Testis (tissue), 3 donors: ENCODE results near the gene SFXN4. TPM values are rescaled to one million over a fixed set of nuclear protein-coding genes. Genes with fewer than 3 reads are reported as not detected.
"Not testable (repeated sequence)": the region's sequence is repeated elsewhere in the genome, so short reads cannot be mapped to it uniquely, and the experiment has no call there.

Experiments
- DNase-seq: peaks from one replicate; pipeline ENCODE4 v3.0.0-alpha.2; 2019
- H3K27ac ChIP-seq, 2 donors: fragments of 200-600 bp; sonication (generic); one replicate each; pipeline ENCODE4 v1.5.1; 2019
- H3K27me3 ChIP-seq: fragments of 200-600 bp; sonication (generic); one replicate; pipeline ENCODE4 v1.5.1; 2019
- H3K36me3 ChIP-seq: fragments of 200-600 bp; sonication (generic); one replicate; pipeline ENCODE4 v1.5.1; 2017; ENCODE audit warnings: low read depth; ENCODE audit errors: missing control alignments
- H3K4me1 ChIP-seq: fragments of 200-600 bp; sonication (generic); one replicate; pipeline ENCODE4 v1.5.1; 2019
- H3K4me3 ChIP-seq, 2 donors: fragments of 200-600 bp; sonication (generic); one replicate each; pipeline ENCODE4 v1.5.1; 2017 to 2019
- H3K9me3 ChIP-seq: fragments of 200-600 bp; sonication (generic); one replicate; pipeline ENCODE4 v1.5.1; 2017
- POLR2A ChIP-seq: fragments of 450-650 bp; IDR thresholded peaks from one replicate; pipeline ENCODE4 v1.6.1; 2017; ENCODE audit warnings: antibody characterized with exemption, mild to moderate bottlenecking, moderate library complexity
- WGBS, 2 donors: methylation state at CpG; one replicate each; pipeline ENCODE4 v1.1.5; 2018; 5-methylcytosine and 5-hydroxymethylcytosine counted together
- intact Hi-C: fragments of 100-400 bp; cut with DNase I; formaldehyde crosslinking; loops from one replicate; pipeline ENCODE4 v1.15.1; 2023; ENCODE audit warnings: low total_unique reads
- polyA plus RNA-seq: library from polyadenylated mRNA; stranded (reverse); fragments of 350-450 nt; fragmentation: Illumina TruSeq; extraction: RNeasy Lipid Tissue Mini Kit (QIAGEN cat#74804); gene quantifications from one replicate; pipeline ENCODE4 v1.2.3, GENCODE V29; 2014; ENCODE audit warnings: low read depth, low replicate concordance; ENCODE audit not compliant: insufficient read depth
- total RNA-seq, 2 donors: library from RNA; depleted of rRNA; stranded (reverse); fragments of >200 nt; gene quantifications; one replicate each; pipeline ENCODE4 v1.2.3, GENCODE V29; 2016
- TF ChIP-seq, protein P1 (sequence below), 3 experiments: fragments of 450-650 bp in 2 of 3; fragments of 200-600 bp in 1 of 3; sonication (generic) in 1 of 3; IDR thresholded peaks; one replicate each; pipeline ENCODE4 v1.5.1; 2016 to 2019; ENCODE audit warnings: antibody characterized with exemption in 3 of 3, mild to moderate bottlenecking in 2 of 3, moderate library complexity in 1 of 3

The SFXN4 gene
- total and polyA plus RNA-seq, 3 donors from 2014 or later: 12.8 to 57.5 (median 16.6) TPM

- no peak overlapping the region for H3K27ac ChIP-seq
- H3K4me1 ChIP-seq: peaks cover 4% of the 10 kb centered on the region
- no peaks in the 10 kb centered on the region for H3K9me3 ChIP-seq
- 50 to 65% methylated on average over 10 of the region's 10 CpGs for WGBS, 2 donors
- H3K36me3 ChIP-seq: no peaks in the 10 kb centered on the region
- H3K27me3 ChIP-seq: no peaks in the 10 kb centered on the region
- intact Hi-C loops: no loop called here
- TF ChIP-seq POLR2A: no peak
- TF ChIP-seq, protein P1, sequence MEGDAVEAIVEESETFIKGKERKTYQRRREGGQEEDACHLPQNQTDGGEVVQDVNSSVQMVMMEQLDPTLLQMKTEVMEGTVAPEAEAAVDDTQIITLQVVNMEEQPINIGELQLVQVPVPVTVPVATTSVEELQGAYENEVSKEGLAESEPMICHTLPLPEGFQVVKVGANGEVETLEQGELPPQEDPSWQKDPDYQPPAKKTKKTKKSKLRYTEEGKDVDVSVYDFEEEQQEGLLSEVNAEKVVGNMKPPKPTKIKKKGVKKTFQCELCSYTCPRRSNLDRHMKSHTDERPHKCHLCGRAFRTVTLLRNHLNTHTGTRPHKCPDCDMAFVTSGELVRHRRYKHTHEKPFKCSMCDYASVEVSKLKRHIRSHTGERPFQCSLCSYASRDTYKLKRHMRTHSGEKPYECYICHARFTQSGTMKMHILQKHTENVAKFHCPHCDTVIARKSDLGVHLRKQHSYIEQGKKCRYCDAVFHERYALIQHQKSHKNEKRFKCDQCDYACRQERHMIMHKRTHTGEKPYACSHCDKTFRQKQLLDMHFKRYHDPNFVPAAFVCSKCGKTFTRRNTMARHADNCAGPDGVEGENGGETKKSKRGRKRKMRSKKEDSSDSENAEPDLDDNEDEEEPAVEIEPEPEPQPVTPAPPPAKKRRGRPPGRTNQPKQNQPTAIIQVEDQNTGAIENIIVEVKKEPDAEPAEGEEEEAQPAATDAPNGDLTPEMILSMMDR (IDR thresholded peaks at IDR 0.05): no peak
- no peak for DNase-seq
- no peak overlapping the region for H3K4me3 ChIP-seq
Measured at GRCh38 chr10:119101366-119102098, 64.0 kb downstream of the SFXN4 start.

DNA sequence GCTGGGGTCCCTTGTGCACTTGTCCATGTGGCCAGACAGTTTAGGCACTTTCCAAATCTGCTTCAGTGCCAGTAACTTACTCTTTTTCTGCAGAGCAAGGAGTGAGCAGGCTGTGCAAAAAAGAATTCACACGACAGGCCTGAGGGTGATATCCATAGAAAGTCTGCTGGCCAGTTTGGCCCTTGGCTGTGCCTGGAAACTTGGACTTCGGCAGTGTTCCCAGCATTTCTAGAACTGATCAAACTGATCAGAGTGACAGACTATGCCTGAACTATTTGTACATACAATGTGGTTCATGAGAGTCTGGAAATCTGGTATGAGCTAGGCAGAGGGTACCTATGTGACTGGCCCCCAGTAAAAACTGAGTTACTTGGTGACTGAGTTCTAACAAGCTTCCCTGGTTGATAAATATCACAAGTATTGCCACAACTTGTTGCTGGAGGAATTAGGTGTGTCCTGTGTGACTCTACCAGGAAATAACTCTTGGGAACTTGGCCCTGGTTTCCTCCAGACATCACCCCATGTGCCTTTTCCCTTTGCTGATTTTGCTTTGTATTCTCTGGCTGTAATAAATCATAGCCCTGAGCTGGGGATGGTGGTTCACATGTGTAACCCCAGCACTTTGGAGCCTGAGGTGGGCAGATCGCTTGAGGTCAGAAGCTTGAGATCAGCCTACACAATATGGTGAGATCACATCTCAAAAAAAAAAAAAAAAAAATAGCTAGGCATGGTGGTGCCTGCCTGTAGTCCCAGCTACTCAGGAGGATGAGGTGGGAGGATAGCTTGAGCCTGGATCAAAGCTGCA, 64.9 kb downstream of the SFXN4 start:
- Histone ChIP-seq H3K4me1 (peaks cover 4% of the 10 kb centered on the region), H3K27me3 (no peaks in the 10 kb centered on the region), H3K4me3 (no peak overlapping the region), H3K36me3 (no peaks in the 10 kb centered on the region), H3K27ac (no peak overlapping the region), H3K9me3 (no peaks in the 10 kb centered on the region)
- no peak for DNase-seq
- WGBS, 2 donors: 65 to 76% methylated on average over 3 of the region's 3 CpGs
- no peak for TF ChIP-seq POLR2A
- TF ChIP-seq, protein P1 (IDR thresholded peaks at IDR 0.05): no peak
- intact Hi-C loops: no loop called here

- whole genome bisulfite sequencing, 2 donors: 96 to 98% methylated on average over 3 of the region's 3 CpGs
- no peaks in the 10 kb centered on the region for H3K36me3 ChIP-seq
- H3K27me3 ChIP-seq: no peaks in the 10 kb centered on the region
- no peaks in the 10 kb centered on the region for H3K4me1 ChIP-seq
- H3K4me3 ChIP-seq: no peak overlapping the region
- TF ChIP-seq, protein P1 (IDR thresholded peaks at IDR 0.05): no peak
- no peak for TF ChIP-seq POLR2A
- intact Hi-C loops: no loop called here
- no peak for DNase-seq
- H3K27ac ChIP-seq: no peak overlapping the region
- no peaks in the 10 kb centered on the region for H3K9me3 ChIP-seq
Measured at GRCh38 chr10:119098576-119098975, 66.9 kb downstream of the SFXN4 start.

DNA sequence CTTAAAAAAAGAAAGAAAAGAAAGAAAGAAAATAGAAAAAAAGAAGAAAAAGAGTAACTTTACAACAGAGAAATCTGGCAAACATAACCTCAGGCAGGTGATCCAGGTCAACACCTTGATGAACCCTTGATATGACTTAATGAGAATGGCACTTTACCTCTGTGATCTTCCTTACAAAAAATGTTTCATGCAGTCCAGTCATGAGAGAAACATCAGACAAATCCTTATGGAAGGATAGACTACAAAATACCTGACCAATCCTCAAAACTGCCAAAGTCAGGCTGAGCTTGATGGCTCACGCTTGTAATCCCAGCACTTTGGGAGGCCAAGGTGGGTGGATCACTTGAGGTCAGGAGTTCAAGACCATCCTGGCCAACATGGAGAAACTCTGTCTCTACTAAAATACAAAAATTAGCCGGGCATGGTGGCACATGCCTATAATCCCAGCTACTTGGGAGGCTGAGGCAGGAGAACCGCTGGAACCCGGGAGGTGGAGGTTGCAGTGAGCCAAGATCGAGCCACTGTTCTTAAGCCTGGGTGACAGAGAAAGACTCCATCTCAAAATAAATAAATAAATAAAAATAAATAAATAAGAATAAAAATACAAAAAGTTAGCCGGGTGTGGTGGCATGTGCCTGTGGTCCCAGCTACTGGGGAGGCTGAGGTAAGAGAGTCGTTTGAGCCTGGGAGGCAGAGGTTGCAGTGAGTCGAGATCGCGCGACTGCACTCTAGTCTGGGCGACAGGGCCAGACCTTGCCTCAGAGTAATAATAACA, 68.7 kb downstream of the SFXN4 start:
- H3K27me3 ChIP-seq, DNase-seq, H3K27ac ChIP-seq, intact Hi-C loops, H3K4me3 ChIP-seq, H3K9me3 ChIP-seq, H3K4me1 ChIP-seq, H3K36me3 ChIP-seq: not testable (repeated sequence)
- WGBS, 2 donors: 90 to 96% methylated on average over 12 of the region's 12 CpGs

DNA sequence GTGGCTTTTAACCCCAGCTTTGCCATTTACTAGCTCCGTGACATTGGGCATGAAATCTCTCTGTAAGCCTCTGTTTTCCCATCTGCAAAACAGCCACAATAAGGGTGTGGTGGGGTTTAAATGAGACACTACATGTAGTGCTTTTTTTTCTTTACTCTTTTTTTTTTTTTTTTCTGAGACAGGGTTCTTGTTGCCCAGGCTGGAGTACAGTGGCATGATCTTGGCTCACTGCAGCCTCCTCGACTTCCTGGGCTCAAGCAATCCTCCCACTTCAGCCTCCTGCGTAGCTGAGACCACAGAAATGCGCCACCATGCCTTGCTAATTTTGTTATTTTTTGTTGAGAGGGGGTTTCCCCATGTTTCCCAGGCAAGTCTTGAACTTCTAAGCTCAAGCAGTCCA, 69.9 kb downstream of the SFXN4 start:
- 55 to 63% methylated on average over 4 of the region's 4 CpGs for WGBS, 2 donors
- intact Hi-C loops: no loop called here
- Histone ChIP-seq H3K4me1 (no peaks in the 10 kb centered on the region), H3K4me3 (no peak overlapping the region), H3K9me3 (no peaks in the 10 kb centered on the region), H3K27me3 (no peaks in the 10 kb centered on the region), H3K36me3 (no peaks in the 10 kb centered on the region), H3K27ac (no peak overlapping the region)
- TF ChIP-seq, protein P1 (IDR thresholded peaks at IDR 0.05): no peak
- TF ChIP-seq POLR2A: no peak
- no peak for DNase-seq
